ENCODE results near the gene GOLGA7B.

Gene GOLGA7B

GRCh38 chr10:97869091-97870042, 19.7 kb downstream of the GOLGA7B start:
- Histone ChIP-seq H3K27ac (ENCODE audit: low read depth, low read length) (no peak overlapping the region), H3K9ac (ENCODE audit: low read length) (no peak overlapping the region), H3K4me1 (ENCODE audit: insufficient read depth, low read length) (peaks cover 9% of the 10 kb centered on the region), H3K4me3 (ENCODE audit: low read depth in 1 of 2, low read length in 2 of 2) (no peak overlapping the region), H3K27me3 (ENCODE audit: control insufficient read depth in 1 of 2, insufficient read depth in 2 of 2, low read length in 2 of 2) (peaks cover 0 to 4% of the 10 kb centered on the region in 2 donors), H3K9me3 (ENCODE audit: low read length) (no peaks in the 10 kb centered on the region), H3K36me3 (ENCODE audit: insufficient read depth, low read length) (no peaks in the 10 kb centered on the region)

- Histone ChIP-seq H3K27me3 (ENCODE audit: control insufficient read depth in 1 of 2, insufficient read depth in 2 of 2, low read length in 2 of 2) (no peaks in the 10 kb centered on the region), H3K36me3 (ENCODE audit: insufficient read depth, low read length) (no peaks in the 10 kb centered on the region), H3K4me1 (ENCODE audit: insufficient read depth, low read length) (peaks cover 9% of the 10 kb centered on the region), H3K4me3 (ENCODE audit: low read depth in 1 of 2, low read length in 2 of 2) (no peak overlapping the region), H3K9me3 (ENCODE audit: low read length) (no peaks in the 10 kb centered on the region), H3K9ac (ENCODE audit: low read length) (no peak overlapping the region), H3K27ac (ENCODE audit: low read depth, low read length) (no peak overlapping the region)
Measured at GRCh38 chr10:97870990-97871389, 21.3 kb downstream of the GOLGA7B start.

GRCh38 chr10:97873569-97873968, 23.9 kb downstream of the GOLGA7B start:
- no peaks in the 10 kb centered on the region for H3K36me3 ChIP-seq (ENCODE audit: insufficient read depth, low read length)
- no peak overlapping the region for H3K4me3 ChIP-seq (ENCODE audit: low read depth in 1 of 2, low read length in 2 of 2)
- no peak overlapping the region for H3K9ac ChIP-seq (ENCODE audit: low read length)
- H3K4me1 ChIP-seq (ENCODE audit: insufficient read depth, low read length), result peaks cover 8% of the 10 kb centered on the region
- H3K27ac ChIP-seq (ENCODE audit: low read depth, low read length), result no peak overlapping the region
- no peaks in the 10 kb centered on the region for H3K27me3 ChIP-seq (ENCODE audit: control insufficient read depth in 1 of 2, insufficient read depth in 2 of 2, low read length in 2 of 2)
- H3K9me3 ChIP-seq (ENCODE audit: low read length), result no peaks in the 10 kb centered on the region

- H3K4me1 ChIP-seq (ENCODE audit: insufficient read depth, low read length), result peaks cover under 1% of the 10 kb centered on the region
- no peaks in the 10 kb centered on the region for H3K36me3 ChIP-seq (ENCODE audit: insufficient read depth, low read length)
- H3K4me3 ChIP-seq (ENCODE audit: low read depth in 1 of 2, low read length in 2 of 2), result no peak overlapping the region
- no peaks in the 10 kb centered on the region for H3K9me3 ChIP-seq (ENCODE audit: low read length)
- no peak overlapping the region for H3K9ac ChIP-seq (ENCODE audit: low read length)
- no peak overlapping the region for H3K27ac ChIP-seq (ENCODE audit: low read depth, low read length)
- H3K27me3 ChIP-seq (ENCODE audit: control insufficient read depth in 1 of 2, insufficient read depth in 2 of 2, low read length in 2 of 2), result no peaks in the 10 kb centered on the region
Measured at GRCh38 chr10:97874332-97874731, 24.7 kb downstream of the GOLGA7B start.

GRCh38 chr10:97875391-97875790, 25.7 kb downstream of the GOLGA7B start:
- Histone ChIP-seq H3K27ac (ENCODE audit: low read depth, low read length) (no peak overlapping the region), H3K4me1 (ENCODE audit: insufficient read depth, low read length) (no peaks in the 10 kb centered on the region), H3K27me3 (ENCODE audit: control insufficient read depth in 1 of 2, insufficient read depth in 2 of 2, low read length in 2 of 2) (no peaks in the 10 kb centered on the region), H3K9ac (ENCODE audit: low read length) (no peak overlapping the region), H3K4me3 (ENCODE audit: low read depth in 1 of 2, low read length in 2 of 2) (no peak overlapping the region), H3K9me3 (ENCODE audit: low read length) (no peaks in the 10 kb centered on the region), H3K36me3 (ENCODE audit: insufficient read depth, low read length) (no peaks in the 10 kb centered on the region)

GRCh38 chr10:97876402-97876801, 26.8 kb downstream of the GOLGA7B start:
- Histone ChIP-seq H3K36me3 (ENCODE audit: insufficient read depth, low read length) (no peaks in the 10 kb centered on the region), H3K27ac (ENCODE audit: low read depth, low read length) (no peak overlapping the region), H3K9ac (ENCODE audit: low read length) (no peak overlapping the region), H3K4me1 (ENCODE audit: insufficient read depth, low read length) (no peaks in the 10 kb centered on the region), H3K9me3 (ENCODE audit: low read length) (no peaks in the 10 kb centered on the region), H3K4me3 (ENCODE audit: low read depth in 1 of 2, low read length in 2 of 2) (no peak overlapping the region), H3K27me3 (ENCODE audit: control insufficient read depth in 1 of 2, insufficient read depth in 2 of 2, low read length in 2 of 2) (no peaks in the 10 kb centered on the region)

- Histone ChIP-seq H3K4me1 (ENCODE audit: insufficient read depth, low read length) (no peaks in the 10 kb centered on the region), H3K36me3 (ENCODE audit: insufficient read depth, low read length) (no peaks in the 10 kb centered on the region), H3K9ac (ENCODE audit: low read length) (no peak overlapping the region), H3K4me3 (ENCODE audit: low read depth in 1 of 2, low read length in 2 of 2) (no peak overlapping the region), H3K27me3 (ENCODE audit: control insufficient read depth in 1 of 2, insufficient read depth in 2 of 2, low read length in 2 of 2) (no peaks in the 10 kb centered on the region), H3K9me3 (ENCODE audit: low read length) (no peaks in the 10 kb centered on the region), H3K27ac (ENCODE audit: low read depth, low read length) (no peak overlapping the region)
Measured at GRCh38 chr10:97879241-97879640, 29.6 kb downstream of the GOLGA7B start.

- Histone ChIP-seq H3K27ac (ENCODE audit: low read depth, low read length) (no peak overlapping the region), H3K27me3 (ENCODE audit: control insufficient read depth in 1 of 2, insufficient read depth in 2 of 2, low read length in 2 of 2) (no peaks in the 10 kb centered on the region), H3K36me3 (ENCODE audit: insufficient read depth, low read length) (no peaks in the 10 kb centered on the region), H3K9ac (ENCODE audit: low read length) (no peak overlapping the region), H3K4me3 (ENCODE audit: low read depth in 1 of 2, low read length in 2 of 2) (no peak overlapping the region), H3K9me3 (ENCODE audit: low read length) (no peaks in the 10 kb centered on the region), H3K4me1 (ENCODE audit: insufficient read depth, low read length) (no peaks in the 10 kb centered on the region)
Measured at GRCh38 chr10:97880109-97880508, 30.5 kb downstream of the GOLGA7B start.

- Histone ChIP-seq H3K27me3 (ENCODE audit: control insufficient read depth in 1 of 2, insufficient read depth in 2 of 2, low read length in 2 of 2) (no peaks in the 10 kb centered on the region), H3K4me1 (ENCODE audit: insufficient read depth, low read length) (no peaks in the 10 kb centered on the region), H3K9me3 (ENCODE audit: low read length) (no peaks in the 10 kb centered on the region), H3K36me3 (ENCODE audit: insufficient read depth, low read length) (no peaks in the 10 kb centered on the region), H3K27ac (ENCODE audit: low read depth, low read length) (no peak overlapping the region), H3K9ac (ENCODE audit: low read length) (no peak overlapping the region), H3K4me3 (ENCODE audit: low read depth in 1 of 2, low read length in 2 of 2) (no peak overlapping the region)
Measured at GRCh38 chr10:97882142-97883091, 32.8 kb downstream of the GOLGA7B start.

GRCh38 chr10:97883092-97883485, 33.4 kb downstream of the GOLGA7B start:
- no peaks in the 10 kb centered on the region for H3K9me3 ChIP-seq (ENCODE audit: low read length)
- H3K27me3 ChIP-seq (ENCODE audit: control insufficient read depth in 1 of 2, insufficient read depth in 2 of 2, low read length in 2 of 2), result no peaks in the 10 kb centered on the region
- no peak overlapping the region for H3K4me3 ChIP-seq (ENCODE audit: low read depth in 1 of 2, low read length in 2 of 2)
- no peaks in the 10 kb centered on the region for H3K36me3 ChIP-seq (ENCODE audit: insufficient read depth, low read length)
- no peaks in the 10 kb centered on the region for H3K4me1 ChIP-seq (ENCODE audit: insufficient read depth, low read length)
- no peak overlapping the region for H3K9ac ChIP-seq (ENCODE audit: low read length)
- H3K27ac ChIP-seq (ENCODE audit: low read depth, low read length), result no peak overlapping the region

- Histone ChIP-seq H3K27me3 (ENCODE audit: control insufficient read depth in 1 of 2, insufficient read depth in 2 of 2, low read length in 2 of 2) (no peaks in the 10 kb centered on the region), H3K27ac (ENCODE audit: low read depth, low read length) (no peak overlapping the region), H3K9ac (ENCODE audit: low read length) (no peak overlapping the region), H3K9me3 (ENCODE audit: low read length) (no peaks in the 10 kb centered on the region), H3K4me1 (ENCODE audit: insufficient read depth, low read length) (no peaks in the 10 kb centered on the region), H3K4me3 (ENCODE audit: low read depth in 1 of 2, low read length in 2 of 2) (no peak overlapping the region), H3K36me3 (ENCODE audit: insufficient read depth, low read length) (no peaks in the 10 kb centered on the region)
Measured at GRCh38 chr10:97886286-97886685, 36.6 kb downstream of the GOLGA7B start.

Data from muscle layer of colon (tissue), 2 donors.